HEK293 (cell line): ENCODE results near the gene WBP4.

Experiments used
- BCL11B ChIP-seq: fragments of 450-650 bp; formaldehyde crosslinking; IDR thresholded peaks from 2 replicates; pipeline ENCODE4 v1.5.1; 2016; ENCODE audit warnings: low read depth, missing biosample characterization, missing genetic modification characterization
- FEZF1 ChIP-seq: fragments of 450-650 bp; formaldehyde crosslinking; IDR thresholded peaks from 2 replicates; pipeline ENCODE4 v1.5.1; 2016; ENCODE audit warnings: missing biosample characterization, missing genetic modification characterization
- HOXA7 ChIP-seq: sonication (generic); formaldehyde crosslinking; IDR thresholded peaks from 2 replicates; pipeline ENCODE4 v1.8.1; 2022; ENCODE audit warnings: missing genetic modification reagents, borderline replicate concordance
- KLF1 ChIP-seq: fragments of 450-650 bp; formaldehyde crosslinking; IDR thresholded peaks from 2 replicates; pipeline ENCODE4 v1.5.1; 2016; ENCODE audit warnings: missing biosample characterization, missing genetic modification characterization
- KLF16 ChIP-seq: fragments of 450-650 bp; formaldehyde crosslinking; IDR thresholded peaks from 2 replicates; pipeline ENCODE4 v1.5.1; 2017; ENCODE audit warnings: missing biosample characterization, missing genetic modification characterization
- OVOL3 ChIP-seq: fragments of 450-650 bp; formaldehyde crosslinking; IDR thresholded peaks from 2 replicates; pipeline ENCODE4 v1.5.1; 2016; ENCODE audit warnings: missing biosample characterization, missing genetic modification characterization
- ZNF133 ChIP-seq: fragments of 450-650 bp; formaldehyde crosslinking; IDR thresholded peaks from 2 replicates; pipeline ENCODE4 v1.5.1; 2016; ENCODE audit warnings: missing biosample characterization, missing genetic modification characterization
- ZNF155 ChIP-seq: fragments of 450-650 bp; formaldehyde crosslinking; IDR thresholded peaks from 2 replicates; pipeline ENCODE4 v1.5.1; 2016; ENCODE audit warnings: missing biosample characterization, missing genetic modification characterization
- ZNF2 ChIP-seq: fragments of 450-650 bp; formaldehyde crosslinking; IDR thresholded peaks from 2 replicates; pipeline ENCODE4 v1.5.1; 2016; ENCODE audit warnings: missing biosample characterization, missing genetic modification characterization
- ZNF211 ChIP-seq: fragments of 450-650 bp; formaldehyde crosslinking; IDR thresholded peaks from 2 replicates; pipeline ENCODE4 v1.5.1; 2016; ENCODE audit warnings: low read depth, missing biosample characterization, missing genetic modification characterization
- ZNF223 ChIP-seq: fragments of 450-650 bp; formaldehyde crosslinking; IDR thresholded peaks from 2 replicates; pipeline ENCODE4 v1.5.1; 2016; ENCODE audit warnings: missing biosample characterization, missing genetic modification characterization
- ZNF23 ChIP-seq: fragments of 450-650 bp; formaldehyde crosslinking; IDR thresholded peaks from 2 replicates; pipeline ENCODE4 v1.5.1; 2016; ENCODE audit warnings: missing biosample characterization, missing genetic modification characterization, borderline replicate concordance
- ZNF248 ChIP-seq: fragments of 450-650 bp; formaldehyde crosslinking; IDR thresholded peaks from 2 replicates; pipeline ENCODE4 v1.5.1; 2017; ENCODE audit warnings: missing biosample characterization, missing genetic modification characterization
- ZNF292 ChIP-seq: fragments of 450-650 bp; formaldehyde crosslinking; IDR thresholded peaks from 2 replicates; pipeline ENCODE4 v1.5.1; 2016; ENCODE audit warnings: low read depth, missing biosample characterization, missing genetic modification characterization, borderline replicate concordance
- ZNF341 ChIP-seq: fragments of 450-650 bp; formaldehyde crosslinking; IDR thresholded peaks from 2 replicates; pipeline ENCODE4; 2016; ENCODE audit warnings: low read depth, missing biosample characterization, missing genetic modification characterization
- ZNF350 ChIP-seq: fragments of 450-650 bp; formaldehyde crosslinking; IDR thresholded peaks from 2 replicates; pipeline ENCODE4 v1.5.0; 2017; ENCODE audit warnings: missing biosample characterization, mild to moderate bottlenecking, missing genetic modification characterization
- ZNF394 ChIP-seq: fragments of 450-650 bp; formaldehyde crosslinking; IDR thresholded peaks from 2 replicates; pipeline ENCODE4 v1.5.1; 2016; ENCODE audit warnings: missing biosample characterization, missing genetic modification characterization, mild to moderate bottlenecking, moderate library complexity, borderline replicate concordance
- ZNF549 ChIP-seq: fragments of 450-650 bp; IDR thresholded peaks from 2 replicates; pipeline ENCODE4 v1.5.1; 2018; ENCODE audit warnings: missing biosample characterization, missing genetic modification characterization, mild to moderate bottlenecking, inconsistent platforms, moderate library complexity
- ZNF558 ChIP-seq: fragments of 450-650 bp; formaldehyde crosslinking; IDR thresholded peaks from 2 replicates; pipeline ENCODE4 v1.5.1; 2016; ENCODE audit warnings: missing biosample characterization, missing genetic modification characterization
- ZNF610 ChIP-seq: fragments of 450-650 bp; formaldehyde crosslinking; IDR thresholded peaks from 2 replicates; pipeline ENCODE4 v1.5.1; 2016; ENCODE audit warnings: missing biosample characterization, missing genetic modification characterization, borderline replicate concordance
- ZNF660 ChIP-seq: fragments of 450-650 bp; IDR thresholded peaks from 2 replicates; pipeline ENCODE4 v1.5.1; 2018; ENCODE audit warnings: missing biosample characterization, mild to moderate bottlenecking, missing genetic modification characterization
- ZNF76 ChIP-seq: fragments of 450-650 bp; formaldehyde crosslinking; IDR thresholded peaks from 2 replicates; pipeline ENCODE4; 2016; ENCODE audit warnings: low read depth, missing biosample characterization, missing genetic modification characterization, borderline replicate concordance
- ZNF830 ChIP-seq: fragments of 450-650 bp; IDR thresholded peaks from 2 replicates; pipeline ENCODE4 v1.5.0; 2018; ENCODE audit warnings: missing biosample characterization, missing genetic modification characterization, low read depth, mild to moderate bottlenecking, moderate library complexity
- ZNF837 ChIP-seq: fragments of 450-650 bp; formaldehyde crosslinking; IDR thresholded peaks from 2 replicates; pipeline ENCODE4 v1.5.1; 2016; ENCODE audit warnings: missing biosample characterization, missing genetic modification characterization
- ZSCAN23 ChIP-seq: fragments of 450-650 bp; formaldehyde crosslinking; IDR thresholded peaks from 2 replicates; pipeline ENCODE4 v1.5.1; 2016; ENCODE audit warnings: missing biosample characterization, missing genetic modification characterization
- TF ChIP-seq, protein P1 (sequence below): fragments of 450-650 bp; formaldehyde crosslinking; IDR thresholded peaks from 2 replicates; pipeline ENCODE4 v1.5.1; 2017; ENCODE audit warnings: missing biosample characterization, missing genetic modification characterization
- TF ChIP-seq, protein P2 (sequence below): fragments of 450-650 bp; formaldehyde crosslinking; IDR thresholded peaks from 2 replicates; pipeline ENCODE4 v1.5.1; 2016; ENCODE audit warnings: missing biosample characterization, missing genetic modification characterization, borderline replicate concordance
- TF ChIP-seq, protein P3 (sequence below): fragments of 450-650 bp; formaldehyde crosslinking; IDR thresholded peaks from 2 replicates; pipeline ENCODE4 v1.5.1; 2016; ENCODE audit warnings: missing biosample characterization, missing genetic modification characterization
- TF ChIP-seq, protein P4 (sequence below): fragments of 450-650 bp; formaldehyde crosslinking; IDR thresholded peaks from 2 replicates; pipeline ENCODE4 v1.5.1; 2016; ENCODE audit warnings: missing biosample characterization, missing genetic modification characterization
- TF ChIP-seq, protein P5 (sequence below): fragments of 450-650 bp; formaldehyde crosslinking; IDR thresholded peaks from 2 replicates; pipeline ENCODE4 v1.5.1; 2017; ENCODE audit warnings: missing biosample characterization, missing genetic modification characterization
- TF ChIP-seq, protein P6 (sequence below): fragments of 450-650 bp; formaldehyde crosslinking; IDR thresholded peaks from 2 replicates; pipeline ENCODE4 v1.5.1; 2016; ENCODE audit warnings: missing biosample characterization, missing genetic modification characterization

Gene WBP4

DNA sequence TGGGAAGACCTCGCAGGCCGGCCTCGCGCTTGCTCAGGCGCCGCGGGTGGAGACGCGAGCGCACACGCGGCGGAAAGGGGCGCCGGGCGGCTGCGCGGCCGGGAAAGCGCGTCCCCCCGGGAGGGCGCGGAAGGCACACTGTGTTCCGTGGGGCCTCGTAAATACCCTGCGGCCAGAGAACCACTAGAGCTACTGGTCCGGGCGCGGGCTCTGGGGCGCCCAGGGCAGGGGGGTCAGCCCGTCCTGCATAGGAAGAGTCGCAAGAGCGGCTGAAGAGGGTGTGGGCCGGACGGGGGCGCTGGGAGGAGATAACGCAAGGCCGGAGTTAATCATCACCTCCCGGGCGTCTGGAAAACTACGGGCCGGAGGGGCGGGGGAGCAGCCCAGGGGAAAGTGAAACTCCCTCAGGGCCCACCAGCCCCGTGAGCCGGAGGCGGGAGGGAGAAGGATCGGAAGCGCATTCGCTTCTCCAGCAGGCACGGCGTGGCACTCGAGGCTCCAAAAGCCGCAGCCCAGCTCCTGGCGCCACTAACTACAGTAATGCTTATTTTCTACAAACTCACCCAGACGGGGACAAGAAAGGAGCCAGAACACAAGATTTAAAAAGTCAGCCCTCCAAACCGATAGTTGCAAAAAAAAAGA is 1.1 kb upstream of the WBP4 start (continued):
- TF ChIP-seq ZNF830: no peak
- 0 out of 2 replicates have a peak, but pooled peaks have one; percentile 22 for TF ChIP-seq KLF16 (tag by site-specific recombination)
- TF ChIP-seq ZNF292 (tag by site-specific recombination): no peak
- TF ChIP-seq HOXA7 (CRISPR knock-in tag): no peak
- TF ChIP-seq ZNF23 (tag by site-specific recombination): no peak
- no peak for TF ChIP-seq ZNF133
- peak; percentile 74 for TF ChIP-seq ZNF394 (tag by site-specific recombination)
- TF ChIP-seq ZNF350 (tag by site-specific recombination): no peak
- no peak for TF ChIP-seq ZNF2 (tag by site-specific recombination)
- TF ChIP-seq, protein P1, sequence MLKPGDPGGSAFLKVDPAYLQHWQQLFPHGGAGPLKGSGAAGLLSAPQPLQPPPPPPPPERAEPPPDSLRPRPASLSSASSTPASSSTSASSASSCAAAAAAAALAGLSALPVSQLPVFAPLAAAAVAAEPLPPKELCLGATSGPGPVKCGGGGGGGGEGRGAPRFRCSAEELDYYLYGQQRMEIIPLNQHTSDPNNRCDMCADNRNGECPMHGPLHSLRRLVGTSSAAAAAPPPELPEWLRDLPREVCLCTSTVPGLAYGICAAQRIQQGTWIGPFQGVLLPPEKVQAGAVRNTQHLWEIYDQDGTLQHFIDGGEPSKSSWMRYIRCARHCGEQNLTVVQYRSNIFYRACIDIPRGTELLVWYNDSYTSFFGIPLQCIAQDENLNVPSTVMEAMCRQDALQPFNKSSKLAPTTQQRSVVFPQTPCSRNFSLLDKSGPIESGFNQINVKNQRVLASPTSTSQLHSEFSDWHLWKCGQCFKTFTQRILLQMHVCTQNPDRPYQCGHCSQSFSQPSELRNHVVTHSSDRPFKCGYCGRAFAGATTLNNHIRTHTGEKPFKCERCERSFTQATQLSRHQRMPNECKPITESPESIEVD: peak; percentile 7; the same call in 1 of the 2 replicates
- no peak for TF ChIP-seq ZNF223 (tag by site-specific recombination)
- TF ChIP-seq OVOL3 (tag by site-specific recombination): no peak
- no peak for TF ChIP-seq ZNF211 (tag by site-specific recombination)
- TF ChIP-seq ZNF837: no peak
- peak; percentile 81 for TF ChIP-seq ZNF610 (tag by site-specific recombination)
- peak; percentile 68 for TF ChIP-seq ZNF558
- TF ChIP-seq, protein P2, sequence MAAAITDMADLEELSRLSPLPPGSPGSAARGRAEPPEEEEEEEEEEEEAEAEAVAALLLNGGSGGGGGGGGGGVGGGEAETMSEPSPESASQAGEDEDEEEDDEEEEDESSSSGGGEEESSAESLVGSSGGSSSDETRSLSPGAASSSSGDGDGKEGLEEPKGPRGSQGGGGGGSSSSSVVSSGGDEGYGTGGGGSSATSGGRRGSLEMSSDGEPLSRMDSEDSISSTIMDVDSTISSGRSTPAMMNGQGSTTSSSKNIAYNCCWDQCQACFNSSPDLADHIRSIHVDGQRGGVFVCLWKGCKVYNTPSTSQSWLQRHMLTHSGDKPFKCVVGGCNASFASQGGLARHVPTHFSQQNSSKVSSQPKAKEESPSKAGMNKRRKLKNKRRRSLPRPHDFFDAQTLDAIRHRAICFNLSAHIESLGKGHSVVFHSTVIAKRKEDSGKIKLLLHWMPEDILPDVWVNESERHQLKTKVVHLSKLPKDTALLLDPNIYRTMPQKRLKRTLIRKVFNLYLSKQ (tag by site-specific recombination): no peak
- 0 out of 2 replicates have a peak, but pooled peaks have one; percentile 25 for TF ChIP-seq ZNF76 (tag by site-specific recombination)
- TF ChIP-seq, protein P3, sequence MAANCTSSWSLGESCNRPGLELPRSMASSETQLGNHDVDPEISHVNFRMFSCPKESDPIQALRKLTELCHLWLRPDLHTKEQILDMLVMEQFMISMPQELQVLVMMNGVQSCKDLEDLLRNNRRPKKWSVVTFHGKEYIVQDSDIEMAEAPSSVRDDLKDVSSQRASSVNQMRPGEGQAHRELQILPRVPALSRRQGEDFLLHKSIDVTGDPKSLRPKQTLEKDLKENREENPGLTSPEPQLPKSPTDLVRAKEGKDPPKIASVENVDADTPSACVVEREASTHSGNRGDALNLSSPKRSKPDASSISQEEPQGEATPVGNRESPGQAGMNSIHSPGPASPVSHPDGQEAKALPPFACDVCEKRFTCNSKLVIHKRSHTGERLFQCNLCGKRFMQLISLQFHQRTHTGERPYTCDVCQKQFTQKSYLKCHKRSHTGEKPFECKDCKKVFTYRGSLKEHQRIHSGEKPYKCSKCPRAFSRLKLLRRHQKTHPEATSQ: peak; percentile 67; the same call in 1 of the 2 replicates
- no peak for TF ChIP-seq KLF1 (tag by site-specific recombination)
- peak; percentile 87 for TF ChIP-seq ZNF341 (tag by site-specific recombination)
- TF ChIP-seq FEZF1 (tag by site-specific recombination): no peak
- no peak for TF ChIP-seq ZNF155 (tag by site-specific recombination)
- TF ChIP-seq, protein P4, sequence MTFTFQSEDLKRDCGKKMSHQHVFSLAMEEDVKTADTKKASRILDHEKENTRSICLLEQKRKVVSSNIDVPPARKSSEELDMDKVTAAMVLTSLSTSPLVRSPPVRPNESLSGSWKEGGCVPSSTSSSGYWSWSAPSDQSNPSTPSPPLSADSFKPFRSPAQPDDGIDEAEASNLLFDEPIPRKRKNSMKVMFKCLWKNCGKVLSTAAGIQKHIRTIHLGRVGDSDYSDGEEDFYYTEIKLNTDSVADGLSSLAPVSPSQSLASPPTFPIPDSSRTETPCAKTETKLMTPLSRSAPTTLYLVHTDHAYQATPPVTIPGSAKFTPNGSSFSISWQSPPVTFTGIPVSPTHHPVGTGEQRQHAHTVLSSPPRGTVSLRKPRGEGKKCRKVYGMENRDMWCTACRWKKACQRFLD (tag by site-specific recombination): no peak
- no peak for TF ChIP-seq ZSCAN23 (tag by site-specific recombination)
- TF ChIP-seq ZNF549 (tag by site-specific recombination): no peak
- TF ChIP-seq ZNF660 (tag by site-specific recombination): peak; percentile 83; the same call in 1 of the 2 replicates
- TF ChIP-seq, protein P5, sequence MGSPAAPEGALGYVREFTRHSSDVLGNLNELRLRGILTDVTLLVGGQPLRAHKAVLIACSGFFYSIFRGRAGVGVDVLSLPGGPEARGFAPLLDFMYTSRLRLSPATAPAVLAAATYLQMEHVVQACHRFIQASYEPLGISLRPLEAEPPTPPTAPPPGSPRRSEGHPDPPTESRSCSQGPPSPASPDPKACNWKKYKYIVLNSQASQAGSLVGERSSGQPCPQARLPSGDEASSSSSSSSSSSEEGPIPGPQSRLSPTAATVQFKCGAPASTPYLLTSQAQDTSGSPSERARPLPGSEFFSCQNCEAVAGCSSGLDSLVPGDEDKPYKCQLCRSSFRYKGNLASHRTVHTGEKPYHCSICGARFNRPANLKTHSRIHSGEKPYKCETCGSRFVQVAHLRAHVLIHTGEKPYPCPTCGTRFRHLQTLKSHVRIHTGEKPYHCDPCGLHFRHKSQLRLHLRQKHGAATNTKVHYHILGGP (tag by site-specific recombination): no peak
- peak; percentile 29; the same call in 1 of the 2 replicates for TF ChIP-seq BCL11B (tag by site-specific recombination)
- TF ChIP-seq, protein P6, sequence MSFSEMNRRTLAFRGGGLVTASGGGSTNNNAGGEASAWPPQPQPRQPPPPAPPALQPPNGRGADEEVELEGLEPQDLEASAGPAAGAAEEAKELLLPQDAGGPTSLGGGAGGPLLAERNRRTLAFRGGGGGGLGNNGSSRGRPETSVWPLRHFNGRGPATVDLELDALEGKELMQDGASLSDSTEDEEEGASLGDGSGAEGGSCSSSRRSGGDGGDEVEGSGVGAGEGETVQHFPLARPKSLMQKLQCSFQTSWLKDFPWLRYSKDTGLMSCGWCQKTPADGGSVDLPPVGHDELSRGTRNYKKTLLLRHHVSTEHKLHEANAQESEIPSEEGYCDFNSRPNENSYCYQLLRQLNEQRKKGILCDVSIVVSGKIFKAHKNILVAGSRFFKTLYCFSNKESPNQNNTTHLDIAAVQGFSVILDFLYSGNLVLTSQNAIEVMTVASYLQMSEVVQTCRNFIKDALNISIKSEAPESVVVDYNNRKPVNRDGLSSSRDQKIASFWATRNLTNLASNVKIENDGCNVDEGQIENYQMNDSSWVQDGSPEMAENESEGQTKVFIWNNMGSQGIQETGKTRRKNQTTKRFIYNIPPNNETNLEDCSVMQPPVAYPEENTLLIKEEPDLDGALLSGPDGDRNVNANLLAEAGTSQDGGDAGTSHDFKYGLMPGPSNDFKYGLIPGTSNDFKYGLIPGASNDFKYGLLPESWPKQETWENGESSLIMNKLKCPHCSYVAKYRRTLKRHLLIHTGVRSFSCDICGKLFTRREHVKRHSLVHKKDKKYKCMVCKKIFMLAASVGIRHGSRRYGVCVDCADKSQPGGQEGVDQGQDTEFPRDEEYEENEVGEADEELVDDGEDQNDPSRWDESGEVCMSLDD (tag by site-specific recombination): peak; percentile 87
- no peak for TF ChIP-seq ZNF248 (tag by site-specific recombination)
